Measurements from ENCODE around the gene GPR50.

Gene GPR50

DNA sequence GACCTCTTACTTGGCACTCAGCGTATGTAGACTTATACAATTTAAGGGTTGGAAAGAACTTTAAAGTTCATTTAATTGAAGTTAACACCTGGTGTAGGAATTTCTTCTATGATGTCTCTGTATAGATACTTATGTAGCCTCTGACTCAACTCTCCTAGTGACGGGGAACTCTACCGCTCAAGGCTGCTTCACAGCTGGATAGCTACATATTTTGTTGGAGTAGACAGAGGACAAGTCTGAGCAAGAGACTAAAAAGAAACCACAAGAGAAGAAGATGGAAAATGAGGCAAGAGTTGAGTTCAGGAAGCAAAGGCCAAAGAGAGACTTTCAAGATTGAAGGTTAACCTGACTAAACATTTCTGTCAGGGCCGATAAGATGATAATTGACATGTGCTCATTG, 52.6 kb downstream of the GPR50 start:
- DNase-seq, result no peak

All from CD4-positive, alpha-beta T cell treated with Interferon gamma for 1 hour (primary cell).